ENCODE data around the gene CNP.

- TF ChIP-seq CTCF (IDR thresholded peaks at IDR 0.05), result no peak
- no peak for TF ChIP-seq POLR2AphosphoS5 (IDR thresholded peaks at IDR 0.05)
Measured at GRCh38 chr17:41956522-41956921, 10.1 kb upstream of the CNP start.
